CD14-positive monocyte (primary cell): ENCODE data around the gene ADRA2C. TPM values are rescaled to one million over a fixed set of nuclear protein-coding genes. Genes with fewer than 3 reads are reported as not detected.

Experiments
- DNase-seq, 3 donors: peaks; one replicate each; pipeline ENCODE4 v3.0.0-alpha.2; 2011 to 2022
- H2AFZ ChIP-seq: 2 replicates; pipeline ENCODE4 v1.6.0; 2012; ENCODE audit warnings: mild to moderate bottlenecking, low read depth, low read length, inconsistent platforms; ENCODE audit not compliant: insufficient read depth, poor library complexity, severe bottlenecking
- H3K27ac ChIP-seq, 2 donors: 1 replicate in 1 of 2; 2 replicates in 1 of 2; pipeline ENCODE4 v1.5.1; 2012 to 2013; ENCODE audit warnings: low read length in 2 of 2, control low read depth in 1 of 2, inconsistent platforms in 1 of 2, low read depth in 1 of 2, mild to moderate bottlenecking in 1 of 2
- H3K27me3 ChIP-seq, 2 donors: one replicate each; pipeline versions ENCODE4 v1.6.0 to v1.6.1; 2011 to 2013; ENCODE audit warnings: low read length in 2 of 2; ENCODE audit not compliant: control insufficient read depth in 2 of 2, insufficient read depth in 2 of 2
- H3K36me3 ChIP-seq, 2 donors: replicated peaks in 1 of 2; 1 replicate in 1 of 2; 2 replicates in 1 of 2; pipeline versions ENCODE4 v1.5.1 to v1.6.1; 2012 to 2013; ENCODE audit warnings: low read length in 2 of 2, control low read depth in 1 of 2, inconsistent platforms in 1 of 2, mild to moderate bottlenecking in 1 of 2; ENCODE audit not compliant: insufficient read depth in 2 of 2, control insufficient read depth in 1 of 2
- H3K4me1 ChIP-seq, 2 donors: 1 replicate in 1 of 2; 2 replicates in 1 of 2; pipeline versions ENCODE4 v1.5.1 to v1.6.1; 2012 to 2013; ENCODE audit warnings: low read length in 2 of 2, control low read depth in 1 of 2, inconsistent platforms in 1 of 2, mild to moderate bottlenecking in 1 of 2, moderate library complexity in 1 of 2; ENCODE audit not compliant: insufficient read depth in 2 of 2, control insufficient read depth in 1 of 2
- H3K4me2 ChIP-seq: replicated peaks from 2 replicates; pipeline ENCODE3; 2012; ENCODE audit warnings: low read length, moderate library complexity, mild to moderate bottlenecking; ENCODE audit not compliant: poor library complexity, severe bottlenecking; ENCODE audit errors: extremely low read depth
- H3K4me3 ChIP-seq, 3 experiments: fragments of 200-600 bp in 1 of 3; sonication (generic) in 1 of 3; replicated peaks in 1 of 3; 1 replicate in 2 of 3; 2 replicates in 1 of 3; pipeline ENCODE4 v1.5.1; 2011 to 2013; ENCODE audit warnings: low read length in 3 of 3, mild to moderate bottlenecking in 3 of 3, control low read depth in 2 of 3, low read depth in 2 of 3, inconsistent platforms in 1 of 3, moderate library complexity in 1 of 3
- H3K79me2 ChIP-seq: 2 replicates; pipeline ENCODE4 v1.6.0; 2012; ENCODE audit warnings: mild to moderate bottlenecking, control low read depth, inconsistent platforms, low read length, moderate library complexity; ENCODE audit not compliant: insufficient read depth
- H3K9ac ChIP-seq: 2 replicates; pipeline ENCODE4 v1.6.0; 2017; ENCODE audit warnings: low read length, mild to moderate bottlenecking; ENCODE audit not compliant: insufficient read depth, poor library complexity, severe bottlenecking
- H3K9me3 ChIP-seq, 2 donors: replicated peaks in 1 of 2; 1 replicate in 1 of 2; 2 replicates in 1 of 2; pipeline versions ENCODE4 v1.5.1 to v1.6.1; 2012 to 2013; ENCODE audit warnings: low read length in 2 of 2, control low read depth in 1 of 2; ENCODE audit not compliant: control insufficient read depth in 1 of 2, insufficient read depth in 1 of 2
- H4K20me1 ChIP-seq: 2 replicates; pipeline ENCODE4 v1.6.0; 2012; ENCODE audit warnings: mild to moderate bottlenecking, low read length, control low read depth, moderate library complexity; ENCODE audit not compliant: insufficient read depth
- H3K27ac Mint-ChIP-seq, 7 donors: one replicate each; pipeline ENCODE4 v1.8.0; 2020; ENCODE audit warnings: mild to moderate bottlenecking in 7 of 7, mixed read lengths in 7 of 7, moderate library complexity in 6 of 7, inconsistent platforms in 2 of 7
- H3K27me3 Mint-ChIP-seq, 3 donors: one replicate each; pipeline ENCODE4 v1.8.0; 2021 to 2022; ENCODE audit warnings: low read depth in 3 of 3, mild to moderate bottlenecking in 3 of 3, mixed read lengths in 3 of 3, moderate library complexity in 3 of 3, inconsistent platforms in 1 of 3
- H3K36me3 Mint-ChIP-seq, 2 donors: one replicate each; pipeline ENCODE4 v1.8.0; 2020; ENCODE audit warnings: mixed read lengths in 2 of 2, inconsistent platforms in 1 of 2, mild to moderate bottlenecking in 1 of 2
- H3K4me1 Mint-ChIP-seq: one replicate; pipeline ENCODE4 v1.8.0; 2020; ENCODE audit warnings: mild to moderate bottlenecking, mixed read lengths
- H3K4me3 Mint-ChIP-seq, 2 donors: one replicate each; pipeline ENCODE4 v1.8.0; 2020; ENCODE audit warnings: mild to moderate bottlenecking in 2 of 2, mixed read lengths in 2 of 2, moderate library complexity in 1 of 2
- H3K9me3 Mint-ChIP-seq, 7 donors: one replicate each; pipeline ENCODE4 v1.8.0; 2020 to 2022; ENCODE audit warnings: mixed read lengths in 7 of 7, mild to moderate bottlenecking in 6 of 7, moderate library complexity in 6 of 7, inconsistent platforms in 2 of 7
- WGBS: methylation state at CpG from one replicate; pipeline ENCODE4 v1.1.5; 2013; ENCODE audit warnings: missing lambda C conversion rate; ENCODE audit not compliant: insufficient coverage; 5-methylcytosine and 5-hydroxymethylcytosine counted together
- intact Hi-C, 2 donors: fragments of 100-400 bp; cut with micrococcal nuclease; formaldehyde crosslinking; loops; one replicate each; pipeline versions ENCODE4 v1.15.0 to v1.15.1; 2023
- polyA plus RNA-seq, 3 donors: library from polyadenylated mRNA; depleted of rRNA in 1 of 3; unstranded in 2 of 3; stranded (reverse) in 1 of 3; fragments of 300-500 nt in 2 of 3; fragments of >200 nt in 1 of 3; fragmentation: Illumina TruSeq in 2 of 3; gene quantifications; 1 replicate in 2 of 3; 2 replicates in 1 of 3; pipeline ENCODE4 v1.2.3, GENCODE V29; 2012 to 2021
- TF ChIP-seq, protein P1 (sequence below): fragments of 200-600 bp; IDR thresholded peaks from one replicate; pipeline ENCODE4 v1.8.0; 2022; ENCODE audit warnings: antibody characterized with exemption, mild to moderate bottlenecking

Gene ADRA2C
- polyA plus RNA-seq, 3 donors, result not detected

DNA sequence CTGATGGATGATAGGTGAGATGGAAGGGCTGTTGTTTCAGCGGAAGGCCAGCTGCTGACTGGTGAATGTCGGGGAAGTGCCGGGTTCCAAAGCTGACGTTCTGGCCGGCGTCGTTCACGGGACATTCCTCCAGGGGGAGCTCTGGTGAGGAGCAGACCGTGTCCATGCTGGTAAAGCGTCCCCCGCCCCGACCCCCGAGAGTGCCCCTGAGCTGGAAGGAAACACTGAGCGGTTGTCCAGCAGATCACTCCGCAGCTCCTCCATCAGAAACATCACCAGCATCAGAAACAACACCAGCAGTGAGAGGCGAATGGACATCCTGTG is 18.6 kb upstream of the ADRA2C start:
- Histone ChIP-seq H2AFZ (no peak overlapping the region), H3K4me1 (no peaks in the 10 kb centered on the region), H3K36me3 (no peaks in the 10 kb centered on the region), H3K9me3 (peaks cover 3 to 9% of the 10 kb centered on the region in 2 donors), H3K4me2 (no peak overlapping the region), H3K4me3 (no peak overlapping the region), H3K27ac (no peak overlapping the region), H4K20me1 (no peaks in the 10 kb centered on the region), H3K27me3 (peaks cover 0 to 44% of the 10 kb centered on the region in 2 donors), H3K79me2 (no peaks in the 10 kb centered on the region), H3K9ac (no peak overlapping the region)
- peaks cover 0 to 1% of the 10 kb centered on the region in 2 donors for H3K36me3 Mint-ChIP-seq
- H3K27ac Mint-ChIP-seq, result no peak overlapping the region
- intact Hi-C loops, result no loop called here
- peaks cover 46 to 50% (median 50%) of the 10 kb centered on the region in 3 donors for H3K27me3 Mint-ChIP-seq
- H3K9me3 Mint-ChIP-seq, result peaks cover 4 to 9% (median 6%) of the 10 kb centered on the region in 7 donors
- WGBS, result 13% methylated on average over 15 of the region's 16 CpGs
- no peak for DNase-seq
- H3K4me3 Mint-ChIP-seq, result peak overlapping the region in 1 of 2 donors; percentile 36
- TF ChIP-seq, protein P1, sequence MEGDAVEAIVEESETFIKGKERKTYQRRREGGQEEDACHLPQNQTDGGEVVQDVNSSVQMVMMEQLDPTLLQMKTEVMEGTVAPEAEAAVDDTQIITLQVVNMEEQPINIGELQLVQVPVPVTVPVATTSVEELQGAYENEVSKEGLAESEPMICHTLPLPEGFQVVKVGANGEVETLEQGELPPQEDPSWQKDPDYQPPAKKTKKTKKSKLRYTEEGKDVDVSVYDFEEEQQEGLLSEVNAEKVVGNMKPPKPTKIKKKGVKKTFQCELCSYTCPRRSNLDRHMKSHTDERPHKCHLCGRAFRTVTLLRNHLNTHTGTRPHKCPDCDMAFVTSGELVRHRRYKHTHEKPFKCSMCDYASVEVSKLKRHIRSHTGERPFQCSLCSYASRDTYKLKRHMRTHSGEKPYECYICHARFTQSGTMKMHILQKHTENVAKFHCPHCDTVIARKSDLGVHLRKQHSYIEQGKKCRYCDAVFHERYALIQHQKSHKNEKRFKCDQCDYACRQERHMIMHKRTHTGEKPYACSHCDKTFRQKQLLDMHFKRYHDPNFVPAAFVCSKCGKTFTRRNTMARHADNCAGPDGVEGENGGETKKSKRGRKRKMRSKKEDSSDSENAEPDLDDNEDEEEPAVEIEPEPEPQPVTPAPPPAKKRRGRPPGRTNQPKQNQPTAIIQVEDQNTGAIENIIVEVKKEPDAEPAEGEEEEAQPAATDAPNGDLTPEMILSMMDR, result peak; percentile 23
- H3K4me1 Mint-ChIP-seq, result no peaks in the 10 kb centered on the region

DNA sequence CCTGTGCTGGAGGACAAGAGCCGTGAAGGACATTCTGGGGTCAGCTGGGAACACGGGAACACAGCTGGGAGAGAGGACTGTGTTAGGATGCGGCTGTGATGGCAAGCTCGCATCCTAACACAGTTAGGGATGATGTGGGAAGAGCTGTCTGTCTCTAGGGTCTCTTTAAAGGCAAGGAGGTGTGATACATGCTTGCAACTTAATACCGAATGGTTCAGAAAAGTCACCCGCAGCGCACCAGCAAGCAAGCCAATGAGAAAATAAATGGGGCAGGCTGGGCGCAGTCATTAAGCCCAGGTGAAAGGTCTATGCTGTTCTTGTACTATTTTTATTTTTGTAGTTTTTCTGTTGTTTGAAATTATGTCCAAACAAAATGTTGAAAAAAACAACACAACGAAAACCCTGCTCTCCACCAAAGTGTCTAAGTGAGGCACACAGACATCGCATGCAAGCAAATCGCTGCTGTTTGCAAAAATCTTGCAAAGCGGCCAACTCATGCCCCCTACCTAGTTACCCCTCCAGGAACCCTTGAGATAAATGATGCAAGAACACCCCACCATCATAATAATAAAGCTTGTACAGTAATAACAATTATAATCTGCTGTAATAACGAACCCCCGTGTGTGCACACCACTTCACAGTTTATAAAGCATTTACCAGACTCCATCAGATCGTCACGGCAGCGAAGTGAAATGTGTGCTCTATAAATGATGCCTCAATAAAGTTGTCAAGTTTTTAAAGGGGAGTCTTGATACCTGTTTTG is 17.9 kb upstream of the ADRA2C start:
- Mint-ChIP-seq H3K4me3 (no peak overlapping the region), H3K4me1 (no peaks in the 10 kb centered on the region), H3K36me3 (peaks cover 0 to 1% of the 10 kb centered on the region in 2 donors), H3K27ac (no peak overlapping the region), H3K27me3 (peaks cover 40 to 46% (median 45%) of the 10 kb centered on the region in 3 donors), H3K9me3 (peaks cover 0 to 5% (median 0%) of the 10 kb centered on the region in 7 donors)
- Histone ChIP-seq H3K4me2 (no peak overlapping the region), H3K27ac (no peak overlapping the region), H3K4me3 (no peak overlapping the region), H3K9ac (no peak overlapping the region), H4K20me1 (no peaks in the 10 kb centered on the region), H3K9me3 (peaks cover 0 to 3% of the 10 kb centered on the region in 2 donors), H3K27me3 (peaks cover 0 to 44% of the 10 kb centered on the region in 2 donors), H3K4me1 (no peaks in the 10 kb centered on the region), H2AFZ (no peak overlapping the region), H3K79me2 (no peaks in the 10 kb centered on the region), H3K36me3 (no peaks in the 10 kb centered on the region)
- TF ChIP-seq, protein P1, result no peak
- 72% methylated on average over 10 of the region's 17 CpGs for WGBS
- no peak for DNase-seq
- intact Hi-C loops, result no loop called here
